Body of pancreas (tissue), 4 donors: ENCODE data around the gene DAPK2. TPM values are rescaled to one million over a fixed set of nuclear protein-coding genes. Genes with fewer than 3 reads are reported as not detected.
A peak's percentile ranks its signal among the peaks of the same experiment; 100 is the strongest.

ENCODE experiments used
- ATAC-seq: fragments of 150-250 bp; one replicate; pipeline ENCODE4 v1.9.1; 2016
- DNase-seq, 4 donors: peaks; one replicate each; pipeline ENCODE4 v3.0.0-alpha.2; 2019
- H3K27ac ChIP-seq, 4 donors: fragments of 200-600 bp; sonication (generic); 1 replicate in 3 of 4; 2 replicates in 1 of 4; pipeline versions ENCODE4 v1.5.1 to v1.6.1; 2016 to 2019; ENCODE audit warnings: mild to moderate bottlenecking in 1 of 4, mixed read lengths in 1 of 4, moderate library complexity in 1 of 4
- H3K27me3 ChIP-seq, 2 donors: fragments of 200-600 bp; sonication (generic); one replicate each; pipeline ENCODE4 v1.6.0; 2016; ENCODE audit warnings: mild to moderate bottlenecking in 1 of 2
- H3K36me3 ChIP-seq, 2 donors: fragments of 200-600 bp; sonication (generic); replicated peaks in 1 of 2; 2 replicates each; pipeline ENCODE4 v1.5.1; 2016; ENCODE audit warnings: low read depth in 2 of 2; ENCODE audit not compliant: insufficient read depth in 1 of 2
- H3K4me1 ChIP-seq: fragments of 200-600 bp; sonication (generic); one replicate; pipeline ENCODE4 v1.6.0; 2016
- H3K4me3 ChIP-seq, 2 donors: fragments of 200-600 bp; sonication (generic); 1 replicate in 1 of 2; 2 replicates in 1 of 2; pipeline ENCODE4 v1.5.1; 2016 to 2019
- H3K9me3 ChIP-seq, 3 donors: fragments of 200-600 bp; sonication (generic); 1 replicate in 2 of 3; 2 replicates in 1 of 3; pipeline ENCODE4 v1.5.1; 2016
- POLR2A ChIP-seq, 3 donors: fragments of 450-650 bp; IDR thresholded peaks; one replicate each; pipeline ENCODE4 v1.6.1; 2016; ENCODE audit warnings: antibody characterized with exemption in 3 of 3, mild to moderate bottlenecking in 2 of 3
- WGBS, 2 donors: methylation state at CpG; one replicate each; pipeline ENCODE4 v1.1.5; 2017; 5-methylcytosine and 5-hydroxymethylcytosine counted together
- intact Hi-C: fragments of 100-400 bp; cut with DNase I; formaldehyde crosslinking; loops from one replicate; pipeline ENCODE4 v1.15.1; 2023
- total RNA-seq, 2 donors: library from RNA; depleted of rRNA; stranded (reverse); fragments of >200 nt; gene quantifications; one replicate each; pipeline ENCODE4 v1.1.0, GENCODE V29; 2016
- TF ChIP-seq, protein P1 (sequence below), 7 experiments: fragments of 450-650 bp in 4 of 7; fragments of 200-600 bp in 3 of 7; sonication (generic) in 3 of 7; IDR thresholded peaks; one replicate each; pipeline ENCODE4 v1.5.1; 2016 to 2019; ENCODE audit warnings: antibody characterized with exemption in 7 of 7

The DAPK2 gene
- total RNA-seq: 1 to 10 TPM; 2.9 to 5.9 TPM

DNA sequence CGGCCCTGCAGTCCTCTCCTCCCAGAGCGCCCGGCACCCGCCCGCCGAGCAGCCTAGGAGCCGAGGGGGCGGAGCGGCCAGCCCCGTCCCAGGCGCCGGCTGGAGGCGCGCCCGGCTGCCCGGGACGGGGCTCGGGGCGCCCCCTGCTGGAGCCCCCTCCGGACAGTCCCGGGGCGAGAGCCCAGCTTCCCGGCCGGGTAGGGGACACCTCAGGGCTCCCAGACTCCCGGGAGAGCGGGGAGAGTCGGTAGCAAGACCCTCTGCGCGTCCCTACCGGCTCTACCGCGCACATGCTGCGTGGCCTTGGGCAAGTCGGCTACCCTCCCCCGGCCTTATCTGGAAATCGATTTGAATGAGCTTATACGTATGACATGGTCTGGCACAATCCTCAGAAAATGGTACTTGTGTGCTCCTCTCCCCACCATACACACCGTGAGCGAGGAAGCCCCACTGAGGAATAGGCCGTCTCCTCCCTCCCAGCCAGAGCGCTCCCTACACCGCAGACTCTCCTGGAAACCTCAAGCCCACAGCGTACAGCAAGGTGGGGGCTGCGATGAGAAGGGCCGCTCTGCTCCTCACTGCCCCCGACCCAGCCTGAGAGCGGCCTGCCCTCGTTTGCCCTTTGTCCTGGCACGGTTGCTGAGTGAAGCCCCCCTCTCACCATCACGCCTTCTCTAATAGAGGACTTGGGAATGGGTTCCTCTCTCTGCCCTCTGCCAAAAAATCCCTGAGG lies at the start of gene DAPK2:
Gene DAPK2 (minus strand): TSS at position 65 of the 733 bp plus-strand sequence. CDS start 6,224 bp downstream, outside the sequence.
- 9 to 32% methylated on average over 7 to 49 of the region's 50 CpGs for WGBS, 2 donors
- TF ChIP-seq, protein P1, sequence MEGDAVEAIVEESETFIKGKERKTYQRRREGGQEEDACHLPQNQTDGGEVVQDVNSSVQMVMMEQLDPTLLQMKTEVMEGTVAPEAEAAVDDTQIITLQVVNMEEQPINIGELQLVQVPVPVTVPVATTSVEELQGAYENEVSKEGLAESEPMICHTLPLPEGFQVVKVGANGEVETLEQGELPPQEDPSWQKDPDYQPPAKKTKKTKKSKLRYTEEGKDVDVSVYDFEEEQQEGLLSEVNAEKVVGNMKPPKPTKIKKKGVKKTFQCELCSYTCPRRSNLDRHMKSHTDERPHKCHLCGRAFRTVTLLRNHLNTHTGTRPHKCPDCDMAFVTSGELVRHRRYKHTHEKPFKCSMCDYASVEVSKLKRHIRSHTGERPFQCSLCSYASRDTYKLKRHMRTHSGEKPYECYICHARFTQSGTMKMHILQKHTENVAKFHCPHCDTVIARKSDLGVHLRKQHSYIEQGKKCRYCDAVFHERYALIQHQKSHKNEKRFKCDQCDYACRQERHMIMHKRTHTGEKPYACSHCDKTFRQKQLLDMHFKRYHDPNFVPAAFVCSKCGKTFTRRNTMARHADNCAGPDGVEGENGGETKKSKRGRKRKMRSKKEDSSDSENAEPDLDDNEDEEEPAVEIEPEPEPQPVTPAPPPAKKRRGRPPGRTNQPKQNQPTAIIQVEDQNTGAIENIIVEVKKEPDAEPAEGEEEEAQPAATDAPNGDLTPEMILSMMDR (IDR thresholded peaks at IDR 0.05): peak; percentile 48 to 91 (median 72)
- peak in 1 of 3 donors; percentile 33 for TF ChIP-seq POLR2A (IDR thresholded peaks at IDR 0.05)
- no peaks in the 10 kb centered on the region for H3K36me3 ChIP-seq
- peaks cover 28% of the 10 kb centered on the region for H3K4me1 ChIP-seq
- peak; percentile 90 for ATAC-seq
- peak within 1 kb of the TSS in 1 of 2 donors; percentile 21 for H3K4me3 ChIP-seq
- intact Hi-C loops: loop anchor here (5.0 kb wide), 1 partner anchor 99 kb away; no protein-coding TSS in a partner anchor
- H3K27me3 ChIP-seq: no peaks in the 10 kb centered on the region
- H3K27ac ChIP-seq: peak within 1 kb of the TSS in 3 of 4 donors; percentile 17 to 27 (median 19)
- H3K9me3 ChIP-seq: no peaks in the 10 kb centered on the region
- DNase-seq: peak; percentile 75 to 84 (median 77)

DNA sequence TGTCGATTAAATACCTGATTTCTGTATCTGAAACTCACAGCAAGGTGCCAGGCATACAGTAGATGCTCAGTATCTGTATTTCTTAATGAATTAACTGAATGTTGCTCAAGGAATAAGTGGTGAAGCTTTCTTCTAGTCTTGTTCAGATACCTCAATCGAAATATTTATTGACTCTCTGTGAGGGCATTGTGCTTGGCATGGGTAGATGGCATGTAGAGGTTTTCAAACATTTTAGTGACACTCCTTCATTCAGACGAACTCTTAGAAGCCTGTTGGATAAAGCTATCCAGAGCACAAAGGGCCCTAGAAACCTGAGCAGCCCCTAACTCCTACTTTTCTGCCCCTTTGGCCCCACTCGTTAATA lies 49.1 kb upstream of the DAPK2 start:
- TF ChIP-seq POLR2A (IDR thresholded peaks at IDR 0.05): no peak
- TF ChIP-seq, protein P1 (IDR thresholded peaks at IDR 0.05): no peak
- ATAC-seq (no peak), DNase-seq (no peak)
- intact Hi-C loops: loop anchor here (10.0 kb wide), 1 partner anchor 59 kb away; the partner anchor contains the start of gene SNX22
- H3K36me3 ChIP-seq: no peaks in the 10 kb centered on the region
- 32 to 33% methylated on average over 4 of the region's 4 CpGs for WGBS, 2 donors
- H3K27ac ChIP-seq: peak overlapping the region; percentile 29 to 95 (median 86)
- no peaks in the 10 kb centered on the region for H3K27me3 ChIP-seq
- H3K4me1 ChIP-seq: peaks cover 76% of the 10 kb centered on the region
- H3K4me3 ChIP-seq: peak overlapping the region; percentile 76 to 97
- H3K9me3 ChIP-seq: no peaks in the 10 kb centered on the region

DNA sequence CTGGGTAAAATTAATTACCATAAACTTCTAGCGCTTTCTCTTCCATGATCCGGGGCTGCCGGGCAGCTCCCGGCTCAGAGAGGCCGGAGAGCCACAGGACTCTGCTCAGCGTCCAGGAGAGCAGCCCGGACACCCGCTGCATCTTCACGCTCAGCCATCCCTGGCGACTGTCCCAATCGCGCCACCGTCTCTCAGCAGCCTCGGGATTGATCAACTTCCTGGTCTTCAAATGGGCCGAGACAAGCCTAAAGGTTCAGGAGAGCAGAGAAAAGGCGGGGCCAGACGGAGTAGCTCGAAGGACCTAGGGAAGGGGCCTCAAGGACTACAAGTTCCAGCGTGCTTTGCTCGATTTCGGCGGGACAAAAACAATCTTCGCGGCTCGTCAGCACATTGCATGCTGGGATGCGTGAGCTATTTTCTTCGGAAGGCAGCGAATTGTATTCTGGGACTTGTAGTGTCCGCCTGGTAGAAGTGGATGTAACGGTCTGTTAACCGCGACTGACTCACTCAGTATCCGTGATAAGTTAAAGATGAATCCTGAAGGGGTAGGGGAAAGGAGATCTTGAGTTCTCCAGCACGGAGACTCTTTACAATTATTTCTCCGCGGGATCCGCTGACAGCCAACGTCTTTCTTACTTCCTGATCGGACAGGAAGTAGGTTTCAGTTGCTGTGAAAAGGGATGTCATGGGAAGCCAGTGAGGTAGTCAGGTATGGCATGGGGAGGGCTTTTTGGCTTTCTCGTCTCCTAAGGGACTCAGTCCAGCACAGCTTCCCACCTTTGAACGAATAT lies 47.5 kb upstream of the DAPK2 start, which contains the start of gene CIAO2A:
Gene CIAO2A (minus strand): TSS at position 212 of the 791 bp plus-strand sequence. CDS start 70 bp downstream, at position 142.
- DNase-seq (peak; percentile 96 to 99 (median 97)), ATAC-seq (peak; percentile 91)
- intact Hi-C loops: loop anchor here (10.0 kb wide), 1 partner anchor 61 kb away; the partner anchor contains the start of gene SNX22
- H3K36me3 ChIP-seq: no peaks in the 10 kb centered on the region
- peak within 1 kb of the TSS; percentile 76 to 95 (median 88) for H3K27ac ChIP-seq
- peaks cover 70% of the 10 kb centered on the region for H3K4me1 ChIP-seq
- no peaks in the 10 kb centered on the region for H3K27me3 ChIP-seq
- no peaks in the 10 kb centered on the region for H3K9me3 ChIP-seq
- peak within 1 kb of the TSS; percentile 30 to 92 for H3K4me3 ChIP-seq
- TF ChIP-seq, protein P1 (IDR thresholded peaks at IDR 0.05): no peak
- TF ChIP-seq POLR2A (IDR thresholded peaks at IDR 0.05): peak in 2 of 3 donors; percentile 70 to 75
- WGBS, 2 donors: 0 to 2% methylated on average over 34 to 41 of the region's 41 CpGs

- ATAC-seq (peak; percentile 10), DNase-seq (peak; percentile 57 to 77 (median 69))
- Histone ChIP-seq H3K27ac (peak overlapping the region; percentile 76 to 95 (median 88)), H3K4me1 (peaks cover 62% of the 10 kb centered on the region), H3K4me3 (peak overlapping the region; percentile 30 to 92), H3K27me3 (no peaks in the 10 kb centered on the region), H3K36me3 (peaks cover 0 to 4% of the 10 kb centered on the region in 2 donors), H3K9me3 (no peaks in the 10 kb centered on the region)
- intact Hi-C loops: loop anchor here (10.0 kb wide), 1 partner anchor 62 kb away; the partner anchor contains the start of gene SNX22
- TF ChIP-seq, protein P1 (IDR thresholded peaks at IDR 0.05): peak in 2 of 7 experiments; percentile 13 to 16
- no peak for TF ChIP-seq POLR2A (IDR thresholded peaks at IDR 0.05)
- 2 to 3% methylated on average over 21 to 22 of the region's 22 CpGs for WGBS, 2 donors
These were observed 46.8 kb upstream of the DAPK2 start for GRCh38 chr15:64092864-64093626.
